GM12865 (cell line): Measurements from ENCODE around the gene TEX53.

ENCODE experiments used
- DNase-seq: peaks from one replicate; pipeline ENCODE4 v3.0.0; 2010; ENCODE audit warnings: low read depth
- H3K4me3 ChIP-seq: 2 replicates; pipeline ENCODE4 v1.5.1; 2011; ENCODE audit warnings: mild to moderate bottlenecking, low read depth, low read length, control low read depth
- TF ChIP-seq, protein P1 (sequence below): IDR thresholded peaks from 2 replicates; pipeline ENCODE4 v1.5.1; 2011; ENCODE audit warnings: low read length, control low read depth, low read depth, inconsistent platforms; ENCODE audit not compliant: insufficient read depth; ENCODE audit errors: missing control alignments

The TEX53 gene

GRCh38 chr9:114633438-114634089, 24.0 kb downstream of the TEX53 start:
- H3K4me3 ChIP-seq: no peak overlapping the region
- no peak for DNase-seq
- TF ChIP-seq, protein P1, sequence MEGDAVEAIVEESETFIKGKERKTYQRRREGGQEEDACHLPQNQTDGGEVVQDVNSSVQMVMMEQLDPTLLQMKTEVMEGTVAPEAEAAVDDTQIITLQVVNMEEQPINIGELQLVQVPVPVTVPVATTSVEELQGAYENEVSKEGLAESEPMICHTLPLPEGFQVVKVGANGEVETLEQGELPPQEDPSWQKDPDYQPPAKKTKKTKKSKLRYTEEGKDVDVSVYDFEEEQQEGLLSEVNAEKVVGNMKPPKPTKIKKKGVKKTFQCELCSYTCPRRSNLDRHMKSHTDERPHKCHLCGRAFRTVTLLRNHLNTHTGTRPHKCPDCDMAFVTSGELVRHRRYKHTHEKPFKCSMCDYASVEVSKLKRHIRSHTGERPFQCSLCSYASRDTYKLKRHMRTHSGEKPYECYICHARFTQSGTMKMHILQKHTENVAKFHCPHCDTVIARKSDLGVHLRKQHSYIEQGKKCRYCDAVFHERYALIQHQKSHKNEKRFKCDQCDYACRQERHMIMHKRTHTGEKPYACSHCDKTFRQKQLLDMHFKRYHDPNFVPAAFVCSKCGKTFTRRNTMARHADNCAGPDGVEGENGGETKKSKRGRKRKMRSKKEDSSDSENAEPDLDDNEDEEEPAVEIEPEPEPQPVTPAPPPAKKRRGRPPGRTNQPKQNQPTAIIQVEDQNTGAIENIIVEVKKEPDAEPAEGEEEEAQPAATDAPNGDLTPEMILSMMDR: no peak

DNA sequence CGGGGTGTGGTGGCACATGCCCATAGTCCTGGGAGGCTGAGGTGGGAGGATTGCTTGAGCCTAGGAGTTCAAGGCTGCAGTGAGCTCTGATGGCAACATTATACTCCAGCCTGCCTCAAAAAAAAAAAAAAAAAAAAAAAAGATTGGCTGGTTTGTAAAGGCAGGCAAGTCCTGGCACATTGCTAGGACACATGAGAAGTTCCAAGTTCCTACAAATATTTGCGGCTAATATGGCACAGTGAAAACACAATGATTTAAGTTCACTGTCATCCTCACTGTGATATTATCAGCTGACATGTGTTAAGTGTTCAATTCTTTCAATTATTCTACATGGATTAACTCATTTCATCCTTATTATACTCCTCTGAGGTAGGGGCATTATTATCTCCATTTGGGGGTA, 26.4 kb downstream of the TEX53 start:
- no peak overlapping the region for H3K4me3 ChIP-seq
- DNase-seq: no peak
- TF ChIP-seq, protein P1: no peak

DNA sequence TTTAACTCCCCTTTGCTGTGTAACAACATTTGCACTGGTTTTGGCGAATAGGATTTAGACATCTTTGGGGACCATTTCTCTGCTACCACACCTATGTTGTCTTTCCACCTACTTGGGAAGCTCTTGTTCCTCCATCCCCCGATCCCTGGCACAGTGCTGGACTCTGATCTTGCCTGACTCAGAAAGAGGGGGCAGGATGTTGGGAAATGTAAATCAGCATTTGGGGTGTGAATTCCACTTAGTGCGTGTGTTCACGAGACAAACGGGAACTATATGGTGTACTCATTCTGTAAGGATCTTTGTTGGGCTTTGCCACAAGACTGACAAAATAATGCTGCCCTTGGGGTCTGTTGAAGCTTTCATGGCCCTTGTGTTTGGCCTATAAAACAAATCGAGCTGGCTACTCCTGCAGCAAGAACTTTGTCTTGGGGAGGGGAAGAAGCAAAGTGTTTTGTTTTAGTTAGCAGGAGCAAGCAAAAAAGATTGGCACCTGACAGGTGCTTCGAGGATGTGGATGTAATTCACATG, 28.0 kb downstream of the TEX53 start:
- H3K4me3 ChIP-seq: no peak overlapping the region
- DNase-seq: no peak
- TF ChIP-seq, protein P1: no peak

DNA sequence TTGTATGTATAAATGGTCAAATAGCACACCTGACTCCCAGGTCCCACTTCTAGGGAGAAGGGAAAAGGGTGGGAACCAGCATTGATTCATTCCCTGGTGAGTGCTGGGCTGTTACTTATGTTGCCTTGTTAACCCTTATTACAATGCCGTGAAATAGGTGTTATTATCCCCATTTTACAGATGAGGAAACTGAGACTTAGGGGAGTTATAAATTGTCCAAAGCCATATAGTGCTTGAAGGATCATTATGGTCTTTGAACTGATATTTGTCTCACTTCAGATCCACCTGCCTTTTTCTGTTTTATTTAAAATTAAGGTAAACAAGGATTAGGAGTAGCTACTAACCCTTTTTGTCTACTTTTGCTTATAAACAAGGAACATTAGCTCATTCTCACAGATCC, 30.1 kb downstream of the TEX53 start:
- no peak for DNase-seq
- TF ChIP-seq, protein P1: no peak
- H3K4me3 ChIP-seq: no peak overlapping the region

DNA sequence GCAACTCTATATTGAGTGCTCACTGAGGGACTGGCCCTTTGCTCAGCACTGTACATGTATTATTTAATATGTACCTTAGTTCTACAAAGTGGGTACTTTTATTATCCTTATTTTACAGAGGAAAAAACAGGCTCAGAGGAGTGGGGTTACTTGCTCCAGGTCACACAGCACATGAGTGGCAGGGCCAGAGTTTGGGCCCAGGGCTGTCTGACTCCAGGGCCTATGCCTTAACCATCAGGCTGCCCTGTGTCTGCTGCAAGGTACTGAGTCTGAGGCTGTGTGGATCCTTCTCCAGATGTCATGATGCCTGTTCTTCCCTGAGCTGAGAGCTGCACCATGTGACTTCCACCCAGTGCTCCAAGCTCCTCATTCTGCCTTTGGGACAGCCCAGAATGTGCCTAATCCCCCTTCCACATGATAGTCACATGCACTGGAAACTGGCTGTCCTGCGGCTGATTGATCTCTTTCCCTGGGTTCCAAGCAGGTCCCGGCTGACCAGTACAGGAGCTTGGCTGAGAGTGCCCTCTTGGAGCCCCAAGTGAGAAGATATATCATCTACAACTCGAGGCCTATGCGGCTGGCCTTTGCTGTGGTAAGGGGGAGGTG, 31.1 kb downstream of the TEX53 start:
- TF ChIP-seq, protein P1: no peak
- H3K4me3 ChIP-seq: no peak overlapping the region
- no peak for DNase-seq

DNA sequence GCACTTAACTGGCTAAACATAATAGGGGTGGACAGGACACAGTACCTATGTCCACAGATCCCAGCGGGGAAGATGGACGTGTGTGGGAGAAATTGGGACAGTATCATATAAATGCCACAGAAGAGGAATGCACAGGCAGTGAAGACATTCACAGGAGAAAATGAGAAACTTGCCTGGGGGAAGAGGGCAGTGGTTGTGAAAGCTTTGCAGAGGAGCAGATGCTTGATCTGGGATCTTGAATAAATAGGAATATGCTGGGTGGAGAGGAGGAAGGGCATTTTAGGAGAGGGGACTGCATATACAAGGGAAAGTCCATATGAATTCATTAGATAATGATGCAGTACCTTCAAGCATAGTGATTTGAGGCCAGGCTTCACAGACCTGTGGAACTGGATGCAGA, 32.9 kb downstream of the TEX53 start:
- DNase-seq: no peak
- no peak overlapping the region for H3K4me3 ChIP-seq
- TF ChIP-seq, protein P1: no peak
